GOT3 (cell line): ENCODE measurements around the gene NAIF1.
"Not testable (repeated sequence)": the region's sequence is repeated elsewhere in the genome, so short reads cannot be mapped to it uniquely, and the experiment has no call there.

Experiments used
- DNase-seq: peaks from one replicate; lab custom pipeline; 2025; ENCODE audit warnings: mixed read lengths; lab: John Stamatoyannopoulos, UW

Gene NAIF1

DNA sequence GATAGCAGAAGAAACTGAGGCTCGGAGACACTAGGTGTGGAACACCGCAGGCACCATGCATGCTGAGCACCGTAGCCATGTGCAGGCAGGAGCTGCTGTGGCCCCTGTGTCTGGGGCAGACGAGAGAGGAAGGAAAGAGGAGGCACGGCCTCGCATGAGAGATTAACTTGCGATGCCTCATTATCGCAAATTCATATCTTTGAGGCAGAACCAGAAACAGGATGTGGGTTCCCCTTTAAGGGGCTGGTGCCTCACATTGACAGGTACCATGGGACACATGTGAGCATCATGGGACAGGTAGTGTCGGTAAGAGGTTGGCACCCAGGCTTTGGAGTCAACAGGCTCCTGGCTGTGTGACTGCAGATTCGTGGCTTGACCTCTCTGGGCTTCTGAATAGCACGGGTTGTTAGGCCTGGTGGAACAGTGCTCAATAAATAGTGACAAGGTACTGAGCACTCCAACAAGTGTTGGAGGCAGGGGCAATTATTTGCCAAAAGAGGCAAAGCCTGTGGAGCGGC lies 40.8 kb downstream of the NAIF1 start:
- no peak for DNase-seq

DNA sequence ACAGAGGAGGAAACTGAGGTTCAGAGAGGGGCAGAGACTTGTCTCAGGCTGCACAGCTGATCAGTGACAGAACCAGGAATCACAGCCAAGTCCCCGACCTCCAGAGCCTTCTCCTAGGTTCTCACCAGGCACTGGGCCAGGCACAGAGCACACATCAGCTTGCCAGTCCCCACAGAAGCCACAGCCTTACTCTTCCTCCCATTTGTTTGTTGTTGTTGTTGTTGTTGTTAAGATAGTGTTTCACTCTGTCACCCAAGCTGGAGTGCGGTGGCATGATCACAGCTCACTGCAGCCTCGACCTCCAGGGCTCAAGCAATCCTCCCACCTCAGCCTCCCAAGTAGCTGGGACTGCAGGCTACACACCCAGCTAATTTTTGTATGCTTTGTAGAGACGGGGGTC lies 41.4 kb downstream of the NAIF1 start:
- no peak for DNase-seq

DNA sequence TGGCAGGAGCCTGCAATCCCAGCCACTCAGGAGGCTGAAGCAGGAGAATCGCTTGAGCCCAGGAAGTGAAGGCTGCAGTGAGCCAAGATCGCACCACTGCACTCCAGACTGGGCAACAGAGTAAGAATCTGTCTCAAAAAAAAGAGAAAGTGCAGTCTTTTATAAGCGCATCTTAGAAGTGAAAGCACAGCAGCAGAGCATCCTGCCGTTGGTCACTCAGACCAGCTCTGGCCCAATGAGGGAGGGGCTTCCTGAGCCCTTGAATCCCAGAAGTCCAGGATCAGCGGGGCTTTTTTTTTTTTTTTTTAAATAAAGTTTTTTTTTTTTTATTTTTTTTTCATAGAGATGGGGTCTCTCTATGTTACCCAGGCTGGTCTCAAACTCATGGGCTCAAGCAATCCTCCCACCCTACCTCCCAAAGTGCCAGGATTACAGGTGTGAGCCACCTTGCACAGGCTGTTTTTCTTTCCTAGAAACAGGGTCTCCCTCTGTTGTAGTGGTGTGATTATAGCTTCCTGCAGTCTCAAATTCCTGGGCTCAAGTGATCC lies 42.3 kb downstream of the NAIF1 start:
- DNase-seq, result no peak

DNA sequence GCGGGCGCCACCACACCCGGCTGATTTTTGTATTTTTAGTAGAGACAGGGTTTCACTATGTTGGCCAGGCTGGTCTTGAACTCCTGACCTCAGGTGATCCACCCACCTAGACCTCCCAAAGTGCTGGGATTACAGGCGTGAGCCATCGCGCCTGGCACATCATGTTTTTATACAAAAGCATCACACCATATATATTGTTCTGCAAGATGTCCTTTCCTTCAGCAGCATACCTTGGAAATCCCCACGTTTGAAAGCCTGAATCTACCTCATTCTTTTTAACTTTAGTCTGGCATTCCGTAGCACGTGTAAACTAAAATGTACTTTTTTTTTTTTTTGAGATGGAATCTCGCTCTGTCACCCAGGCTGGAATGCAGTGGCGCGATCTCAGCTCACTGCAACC lies 43.4 kb downstream of the NAIF1 start:
- DNase-seq, result not testable (repeated sequence)

DNA sequence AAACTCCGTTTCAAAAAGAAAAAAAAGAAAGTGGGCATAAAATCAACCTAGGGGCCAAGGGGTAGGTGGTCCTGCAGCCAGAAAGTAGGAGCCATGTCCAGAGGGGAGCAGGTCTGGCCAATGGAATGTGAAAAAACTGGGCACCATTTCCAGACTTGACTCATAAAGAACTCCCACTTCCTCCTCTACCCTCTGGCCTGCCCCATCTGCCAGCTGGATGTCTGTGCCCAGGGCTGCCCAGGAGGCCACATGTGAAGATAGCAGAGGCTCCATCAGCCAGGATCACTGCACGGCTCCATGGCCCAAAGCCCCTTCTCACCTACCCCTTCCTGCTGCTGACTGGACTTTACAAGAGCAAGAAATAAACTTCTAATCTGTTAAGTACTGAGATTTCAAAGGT lies 44.2 kb downstream of the NAIF1 start:
- DNase-seq, result no peak

DNA sequence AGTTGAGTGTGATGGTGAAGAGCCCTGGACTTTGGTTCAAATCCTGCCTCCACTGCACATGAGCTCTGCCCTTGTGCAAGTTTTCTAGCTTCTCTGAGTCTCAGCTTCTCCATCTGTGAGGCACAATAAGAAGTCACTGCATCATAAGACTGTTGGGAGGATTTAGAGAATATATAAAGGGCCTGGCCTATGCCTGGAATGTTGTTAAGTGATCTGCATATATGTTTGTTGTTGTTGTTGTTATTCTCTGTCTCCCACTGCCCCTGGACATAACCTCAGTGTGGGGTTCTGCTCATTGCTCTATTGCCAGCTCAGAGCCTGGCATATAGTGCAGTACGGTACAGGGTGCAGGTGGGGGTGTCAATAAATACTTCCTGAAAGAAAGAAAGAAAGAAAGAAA lies 46.0 kb downstream of the NAIF1 start:
- DNase-seq, result no peak

DNA sequence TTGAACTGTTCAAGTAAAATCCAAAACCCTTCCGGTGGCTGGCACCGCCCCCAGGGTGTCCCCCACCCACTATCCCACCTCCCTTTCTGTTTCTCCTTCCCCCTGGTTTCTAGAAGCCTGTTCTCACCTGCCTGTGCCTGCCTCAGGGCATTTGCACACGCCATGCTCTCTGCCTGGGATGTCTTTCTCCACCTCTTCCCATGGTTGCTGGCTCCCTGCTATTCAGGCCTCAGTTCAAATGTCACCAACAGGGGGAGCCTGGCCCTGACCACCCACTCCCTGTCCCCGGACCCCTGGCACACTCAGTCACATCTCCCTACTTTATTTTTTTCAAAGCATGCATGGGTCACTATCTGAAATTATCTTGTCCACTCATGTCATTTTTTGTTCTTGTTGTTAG lies 46.4 kb downstream of the NAIF1 start:
- no peak for DNase-seq

DNA sequence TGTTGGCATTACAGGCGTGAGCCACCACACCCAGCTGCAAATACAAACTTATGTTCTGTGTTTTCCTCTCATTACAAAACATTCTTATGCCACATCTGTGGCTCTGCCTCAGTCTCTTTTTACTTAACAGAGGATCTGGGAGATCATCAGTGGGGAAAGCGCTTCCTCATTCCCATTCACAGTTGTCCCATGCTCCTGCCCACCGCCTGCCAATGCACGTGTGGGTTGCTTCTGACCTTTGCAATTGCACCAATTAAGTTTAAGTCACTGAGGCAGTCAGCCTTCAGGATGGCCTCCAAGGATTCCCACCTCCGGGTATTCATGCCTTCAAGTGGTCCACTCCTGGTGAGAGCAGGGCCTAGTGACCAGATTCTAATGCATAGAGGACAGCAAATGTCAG lies 51.4 kb downstream of the NAIF1 start:
- DNase-seq, result no peak
